Endothelial cell of umbilical vein (primary cell): ENCODE measurements around the gene ZNF618. TPM values are rescaled to one million over a fixed set of nuclear protein-coding genes. Genes with fewer than 3 reads are reported as not detected.

Experiments
- BruUV-seq: library from RNA; stranded (reverse); fragments of 400-500 nt; replicated peaks from 2 replicates; lab custom pipeline; 2021; lab: Mats Ljungman, UMichigan
- CTCF ChIA-PET: fragments of 300-600, 350-600 bp; sonication (Branson Sonifier 250); formaldehyde crosslinking; loops from one replicate; lab custom pipeline; 2021; ENCODE audit warnings: antibody characterized with exemption, inconsistent platforms; lab: Charles Lee
- POLR2A ChIA-PET: fragments of 300-600, 350-600 bp; sonication (Branson Sonifier 250); formaldehyde crosslinking; loops from one replicate; lab custom pipeline; 2021; ENCODE audit warnings: antibody characterized with exemption, inconsistent platforms; lab: Charles Lee
- DNase-seq: peaks from one replicate; pipeline ENCODE4 v3.0.0-alpha.2; 2011; ENCODE audit warnings: low read depth, low spot score
- FAIRE-seq: peaks from 2 replicates; lab custom pipeline; 2011; peaks lifted over from hg19 to GRCh38; lab: Jason Lieb, UNC
- H2AFZ ChIP-seq: 2 replicates; pipeline ENCODE4 v1.6.0; 2012; ENCODE audit warnings: low read depth, low read length, control low read depth, inconsistent platforms
- H3K27ac ChIP-seq: 2 replicates; pipeline ENCODE4 v1.5.1; 2011; ENCODE audit warnings: low read depth, mild to moderate bottlenecking, control low read depth, low read length, moderate library complexity; ENCODE audit not compliant: insufficient read depth
- H3K27me3 ChIP-seq, 2 experiments: 2 replicates each; pipeline versions ENCODE4 v1.6.0 to v1.6.1; 2011; ENCODE audit warnings: low read length in 2 of 2, mixed read lengths in 1 of 2; ENCODE audit not compliant: control insufficient read depth in 2 of 2, insufficient read depth in 2 of 2
- H3K36me3 ChIP-seq, 2 experiments: 2 replicates in 1 of 2; 3 replicates in 1 of 2; pipeline ENCODE4 v1.5.1; 2011; ENCODE audit warnings: low read length in 2 of 2, mild to moderate bottlenecking in 1 of 2, moderate library complexity in 1 of 2; ENCODE audit not compliant: control insufficient read depth in 2 of 2, insufficient read depth in 2 of 2; ENCODE audit errors: extremely low read depth in 1 of 2
- H3K4me1 ChIP-seq: 3 replicates; pipeline ENCODE4 v1.5.1; 2011; ENCODE audit warnings: mild to moderate bottlenecking, low read length; ENCODE audit not compliant: control insufficient read depth, insufficient read depth; ENCODE audit errors: extremely low read depth
- H3K4me2 ChIP-seq: 2 replicates; pipeline ENCODE4 v1.6.1; 2011; ENCODE audit warnings: low read length, control low read depth, mixed read lengths; ENCODE audit not compliant: insufficient read depth
- H3K4me3 ChIP-seq, 3 experiments: fragments of 200-600 bp in 1 of 3; sonication (generic), shearing (Covaris generic) in 1 of 3; replicated peaks in 1 of 3; 2 replicates each; pipeline ENCODE4 v1.5.1; 2011 to 2016; ENCODE audit warnings: control low read depth in 3 of 3, low read length in 3 of 3, mild to moderate bottlenecking in 2 of 3, inconsistent platforms in 1 of 3, low read depth in 1 of 3, moderate library complexity in 1 of 3; ENCODE audit not compliant: insufficient read depth in 1 of 3
- H3K79me2 ChIP-seq: 2 replicates; pipeline ENCODE4 v1.6.0; 2012; ENCODE audit warnings: low read length, inconsistent platforms; ENCODE audit not compliant: control insufficient read depth, insufficient read depth
- H3K9ac ChIP-seq: replicated peaks from 2 replicates; pipeline ENCODE3; 2011; ENCODE audit warnings: low read length, control low read depth; ENCODE audit not compliant: insufficient read depth; ENCODE audit errors: extremely low read depth
- H3K9me1 ChIP-seq: replicated peaks from 3 replicates; pipeline ENCODE4 v1.6.0; 2011; ENCODE audit warnings: mild to moderate bottlenecking, low read length; ENCODE audit not compliant: control insufficient read depth, insufficient read depth; ENCODE audit errors: extremely low read depth
- H3K9me3 ChIP-seq: replicated peaks from 2 replicates; pipeline ENCODE4 v1.5.1; 2012; ENCODE audit warnings: low read length, inconsistent platforms; ENCODE audit not compliant: control insufficient read depth, insufficient read depth
- H4K20me1 ChIP-seq: replicated peaks from 2 replicates; pipeline ENCODE3; 2011; ENCODE audit warnings: mild to moderate bottlenecking, low read length; ENCODE audit not compliant: control insufficient read depth, insufficient read depth; ENCODE audit errors: extremely low read depth
- FOS ChIP-seq: IDR thresholded peaks from 2 replicates; pipeline ENCODE4 v1.6.1; 2011; ENCODE audit warnings: mild to moderate bottlenecking, low read length, moderate library complexity, borderline replicate concordance; ENCODE audit not compliant: insufficient read depth
- GATA2 ChIP-seq: IDR thresholded peaks from 2 replicates; pipeline ENCODE4 v1.7.0; 2011; ENCODE audit warnings: low read depth, mild to moderate bottlenecking, moderate library complexity, mixed read lengths, low read length; ENCODE audit not compliant: insufficient read length, insufficient read depth
- POLR2A ChIP-seq: IDR thresholded peaks from 2 replicates; pipeline ENCODE4 v1.6.1; 2012; ENCODE audit warnings: low read depth, mild to moderate bottlenecking, control low read depth, low read length
- POLR2AphosphoS5 ChIP-seq: IDR thresholded peaks from 2 replicates; pipeline ENCODE4 v1.6.1; 2012; ENCODE audit warnings: low read depth, mild to moderate bottlenecking, control low read depth, low read length, moderate library complexity; ENCODE audit not compliant: insufficient read depth
- dilution Hi-C: fragments of 300-500 bp; cut with MboI; formaldehyde crosslinking; loops from one replicate; pipeline ENCODE4 v1.15.0; 2019; ENCODE audit warnings: low sequenced_read_pairs; ENCODE audit not compliant: extremely low pct_ligation_motif_present
- intact Hi-C: fragments of 100-400 bp; cut with micrococcal nuclease; formaldehyde crosslinking; loops from one replicate; pipeline ENCODE4 v1.10.0; 2022
- polyA plus RNA-seq, 4 experiments: library from polyadenylated mRNA; depleted of rRNA in 3 of 4; stranded (reverse) in 3 of 4; unstranded in 1 of 4; fragments of >200 nt; gene quantifications; 2 replicates each; pipeline versions ENCODE4 v1.2.1 to v1.2.3, GENCODE V29; 2011 to 2012; ENCODE audit warnings: missing spikeins in 1 of 4
- total RNA-seq: library from RNA; stranded (reverse); gene quantifications from 2 replicates; pipeline ENCODE4 v1.2.3, GENCODE V29; 2021
- TF ChIP-seq, protein P1 (sequence below): IDR thresholded peaks from 2 replicates; pipeline ENCODE4 v1.6.1; 2011; ENCODE audit not compliant: insufficient read depth, insufficient read length
- TF ChIP-seq, protein P2 (sequence below), 2 donors: IDR thresholded peaks; 1 replicate in 1 of 2; 2 replicates in 1 of 2; pipeline ENCODE4 v1.5.1; 2011; ENCODE audit warnings: low read length in 2 of 2, mild to moderate bottlenecking in 2 of 2, moderate library complexity in 2 of 2, control low read depth in 1 of 2, inconsistent platforms in 1 of 2, low read depth in 1 of 2; ENCODE audit not compliant: insufficient read depth in 1 of 2; ENCODE audit errors: extremely low read depth in 1 of 2

ZNF618 gene
- total and polyA plus RNA-seq, 2 donors (not counting 3 experiments of a cell fraction or from before 2014, with no cell fraction given), result 22.6 to 80.3 TPM

GRCh38 chr9:113957351-113957750, 81.2 kb downstream of the ZNF618 start:
- Histone ChIP-seq H4K20me1 (no peaks in the 10 kb centered on the region), H3K79me2 (peaks cover 70% of the 10 kb centered on the region), H3K9ac (peak overlapping the region; percentile 76), H3K9me3 (no peaks in the 10 kb centered on the region), H3K4me3 (no peak overlapping the region), H3K4me2 (peak overlapping the region; percentile 61), H3K27me3 (no peaks in the 10 kb centered on the region), H2AFZ (no peak overlapping the region), H3K9me1 (no peaks in the 10 kb centered on the region), H3K4me1 (peaks cover 60% of the 10 kb centered on the region), H3K27ac (peak overlapping the region; percentile 98), H3K36me3 (peaks cover 2 to 3% of the 10 kb centered on the region in 2 experiments)
- FAIRE-seq (no peak), DNase-seq (no peak)
- TSS peak; percentile 2 for BruUV-seq
- ChIA-PET POLR2A (interaction anchor here (0.7 to 1.1 kb wide), 3 partner anchors 21 to 736 kb away, joined by 3 to 5 read pairs (median 4); partner anchors contain the start of gene SLC31A1), CTCF (interaction anchor here (1.1 to 2.7 kb wide), 3 partner anchors 11 to 80 kb away, joined by 5 to 10 read pairs (median 8); no protein-coding TSS in a partner anchor)
- intact Hi-C loops (no loop called here), dilution Hi-C loops (no loop called here)
- TF ChIP-seq GATA2 (no peak), POLR2AphosphoS5 (no peak), POLR2A (no peak)
- TF ChIP-seq, protein P1, sequence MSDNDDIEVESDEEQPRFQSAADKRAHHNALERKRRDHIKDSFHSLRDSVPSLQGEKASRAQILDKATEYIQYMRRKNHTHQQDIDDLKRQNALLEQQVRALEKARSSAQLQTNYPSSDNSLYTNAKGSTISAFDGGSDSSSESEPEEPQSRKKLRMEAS, result no peak

DNA sequence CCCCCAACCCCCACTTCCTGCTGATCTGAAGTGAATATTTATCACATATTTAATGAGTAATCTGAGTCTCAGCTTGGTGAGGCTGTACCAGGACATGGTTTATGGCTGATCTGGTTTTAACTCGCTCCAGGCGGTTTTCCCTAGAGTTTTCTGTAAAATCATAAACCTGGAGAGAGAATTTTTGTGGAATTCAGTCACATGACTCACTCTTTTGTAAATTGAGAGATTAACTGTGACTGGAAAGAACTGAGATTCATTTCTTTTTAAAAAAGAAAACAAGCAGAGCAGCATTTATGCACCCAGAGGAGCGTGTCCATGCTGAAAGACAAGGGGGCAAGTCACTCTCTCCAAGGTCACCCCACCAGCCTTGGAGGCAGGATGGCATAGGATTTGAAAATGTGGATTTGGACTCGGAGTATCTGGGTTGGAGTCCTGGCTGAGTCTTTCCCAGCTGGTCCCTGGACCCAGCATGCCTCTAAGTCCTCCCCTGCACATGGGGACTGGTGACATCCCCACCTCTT, 81.8 kb downstream of the ZNF618 start:
- intact Hi-C loops (no loop called here), dilution Hi-C loops (no loop called here)
- Histone ChIP-seq H3K4me1 (peaks cover 58% of the 10 kb centered on the region), H3K9ac (peak overlapping the region; percentile 76), H3K36me3 (peaks cover 2 to 3% of the 10 kb centered on the region in 2 experiments), H3K9me3 (no peaks in the 10 kb centered on the region), H3K27me3 (no peaks in the 10 kb centered on the region), H3K4me3 (no peak overlapping the region), H3K9me1 (no peaks in the 10 kb centered on the region), H2AFZ (no peak overlapping the region), H3K79me2 (peaks cover 74% of the 10 kb centered on the region), H3K4me2 (peak overlapping the region; percentile 61), H3K27ac (peak overlapping the region; percentile 98), H4K20me1 (no peaks in the 10 kb centered on the region)
- no peak for FAIRE-seq
- BruUV-seq, result no TSS peak
- POLR2A ChIA-PET, result interaction anchor here (0.6 to 1.1 kb wide), 4 partner anchors 21 to 736 kb away, joined by 3 to 5 read pairs (median 4); partner anchors contain the start of gene SLC31A1
- CTCF ChIA-PET, result interaction anchor here (0.6 to 2.7 kb wide), 4 partner anchors 11 to 80 kb away, joined by 3 to 10 read pairs (median 6); no protein-coding TSS in a partner anchor
- TF ChIP-seq POLR2AphosphoS5, result peak; percentile 15
- TF ChIP-seq, protein P2, sequence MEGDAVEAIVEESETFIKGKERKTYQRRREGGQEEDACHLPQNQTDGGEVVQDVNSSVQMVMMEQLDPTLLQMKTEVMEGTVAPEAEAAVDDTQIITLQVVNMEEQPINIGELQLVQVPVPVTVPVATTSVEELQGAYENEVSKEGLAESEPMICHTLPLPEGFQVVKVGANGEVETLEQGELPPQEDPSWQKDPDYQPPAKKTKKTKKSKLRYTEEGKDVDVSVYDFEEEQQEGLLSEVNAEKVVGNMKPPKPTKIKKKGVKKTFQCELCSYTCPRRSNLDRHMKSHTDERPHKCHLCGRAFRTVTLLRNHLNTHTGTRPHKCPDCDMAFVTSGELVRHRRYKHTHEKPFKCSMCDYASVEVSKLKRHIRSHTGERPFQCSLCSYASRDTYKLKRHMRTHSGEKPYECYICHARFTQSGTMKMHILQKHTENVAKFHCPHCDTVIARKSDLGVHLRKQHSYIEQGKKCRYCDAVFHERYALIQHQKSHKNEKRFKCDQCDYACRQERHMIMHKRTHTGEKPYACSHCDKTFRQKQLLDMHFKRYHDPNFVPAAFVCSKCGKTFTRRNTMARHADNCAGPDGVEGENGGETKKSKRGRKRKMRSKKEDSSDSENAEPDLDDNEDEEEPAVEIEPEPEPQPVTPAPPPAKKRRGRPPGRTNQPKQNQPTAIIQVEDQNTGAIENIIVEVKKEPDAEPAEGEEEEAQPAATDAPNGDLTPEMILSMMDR (IDR thresholded peaks at IDR 0.05; ENCODE audit: extremely low read depth in 1 of 2, insufficient read depth in 1 of 2, low read depth in 1 of 2, low read length in 2 of 2), result no peak
- peak; percentile 32 for TF ChIP-seq FOS
- DNase-seq, result peak; percentile 77
